HepG2 (cell line): ENCODE measurements around the gene NCAPD2. TPM values are rescaled to one million over a fixed set of nuclear protein-coding genes. Genes with fewer than 3 reads are reported as not detected.
A peak's percentile ranks its signal among the peaks of the same experiment; 100 is the strongest.

Source experiments
- DNMT1 ChIP-seq: sonication (generic); formaldehyde crosslinking; IDR thresholded peaks from 2 replicates; pipeline ENCODE4 v1.5.1; 2020; ENCODE audit warnings: mild to moderate bottlenecking, missing genetic modification reagents
- DPF2 ChIP-seq: sonication (generic); formaldehyde crosslinking; IDR thresholded peaks from 2 replicates; pipeline ENCODE4 v1.4.0; 2020; ENCODE audit warnings: mild to moderate bottlenecking, low read depth, missing genetic modification reagents, borderline replicate concordance
- EP300 ChIP-seq, 3 experiments: sonication (generic) in 1 of 3; formaldehyde crosslinking in 1 of 3; IDR thresholded peaks; 2 replicates each; pipeline versions ENCODE4 v1.5.1 to v1.6.1; 2011 to 2020; ENCODE audit warnings: low read depth in 2 of 3, low read length in 2 of 3, borderline replicate concordance in 1 of 3, improper control_type of control experiment in 1 of 3, mild to moderate bottlenecking in 1 of 3, missing genetic modification reagents in 1 of 3, moderate library complexity in 1 of 3
- ETV6 ChIP-seq: sonication (generic); formaldehyde crosslinking; conservative IDR thresholded peaks from 2 replicates; pipeline ENCODE4 v1.4.0; 2020; ENCODE audit warnings: missing genetic modification reagents
- KAT7 ChIP-seq: IDR thresholded peaks from 2 replicates; pipeline ENCODE4 v1.6.1; 2018; ENCODE audit warnings: borderline replicate concordance, missing compliant biosample characterization
- RCOR2 ChIP-seq: IDR thresholded peaks from 2 replicates; pipeline ENCODE4 v1.6.1; 2016; ENCODE audit warnings: missing biosample characterization, missing genetic modification reagents
- SNRNP70 ChIP-seq: fragments of 200-400 bp; formaldehyde crosslinking; IDR thresholded peaks from 2 replicates; pipeline ENCODE4 v1.6.1; 2017; ENCODE audit warnings: mild to moderate bottlenecking, low read depth, low read length, moderate library complexity
- SP4 ChIP-seq: sonication (generic); formaldehyde crosslinking; IDR thresholded peaks from 2 replicates; pipeline ENCODE4 v1.8.1; 2023; ENCODE audit warnings: mild to moderate bottlenecking, missing genetic modification reagents
- XBP1 ChIP-seq: sonication (generic); formaldehyde crosslinking; IDR thresholded peaks from 2 replicates; pipeline ENCODE4 v1.5.0; 2020; ENCODE audit warnings: missing genetic modification reagents
- ZNF296 ChIP-seq: sonication (generic); formaldehyde crosslinking; conservative IDR thresholded peaks from 2 replicates; pipeline ENCODE4 v1.5.0; 2020; ENCODE audit warnings: mild to moderate bottlenecking, missing genetic modification reagents
- ZNF367 ChIP-seq: sonication (generic); formaldehyde crosslinking; IDR thresholded peaks from 2 replicates; pipeline ENCODE4 v1.4.0; 2020; ENCODE audit warnings: missing genetic modification reagents, borderline replicate concordance
- ZNF615 ChIP-seq: sonication (generic); formaldehyde crosslinking; IDR thresholded peaks from 2 replicates; pipeline ENCODE4 v1.5.0; 2020; ENCODE audit warnings: mild to moderate bottlenecking, missing genetic modification reagents, borderline replicate concordance
- polyA plus RNA-seq, 8 experiments: library from polyadenylated mRNA; depleted of rRNA in 3 of 8; stranded (reverse) in 7 of 8; unstranded in 1 of 8; fragments of >200 nt; fragmentation: Illumina TruSeq in 4 of 8; extraction: Trizol in 4 of 8; gene quantifications; 2 replicates each; pipeline versions ENCODE4 v1.2.1 to v1.2.3, GENCODE V29; 2011 to 2016; ENCODE audit warnings: low read depth in 4 of 8, missing spikeins in 1 of 8, mixed read lengths in 1 of 8; ENCODE audit not compliant: insufficient read depth in 1 of 8
- total RNA-seq, 5 experiments: library from RNA; depleted of rRNA; stranded (reverse); fragments of >200 nt; fragmentation: Illumina TruSeq; extraction: Trizol; gene quantifications; 2 replicates each; pipeline ENCODE4 v1.2.3, GENCODE V29; 2016; ENCODE audit warnings: low read depth in 1 of 5
- TF ChIP-seq, protein P1 (sequence below): IDR thresholded peaks from 2 replicates; pipeline ENCODE4 v1.6.1; 2016; ENCODE audit warnings: low read depth, missing genetic modification reagents, missing compliant biosample characterization
- TF ChIP-seq, protein P2 (sequence below): sonication (generic); formaldehyde crosslinking; conservative IDR thresholded peaks from 2 replicates; pipeline ENCODE4 v1.4.0; 2020; ENCODE audit warnings: mild to moderate bottlenecking, missing genetic modification reagents, moderate library complexity
- TF ChIP-seq, protein P3 (sequence below): IDR thresholded peaks from 2 replicates; pipeline ENCODE4 v1.6.1; 2016; ENCODE audit warnings: low read depth, control low read depth
- TF ChIP-seq, protein P4 (sequence below): sonication (generic); formaldehyde crosslinking; IDR thresholded peaks from 2 replicates; pipeline ENCODE4 v1.4.0; 2020; ENCODE audit warnings: low read depth, mild to moderate bottlenecking, missing genetic modification reagents

Gene NCAPD2
- total and polyA plus RNA-seq, 2 of the 13 experiments (the other 11 are each of a cell fraction or from before 2014, with no cell fraction given) = 51.1 to 65.6 TPM

DNA sequence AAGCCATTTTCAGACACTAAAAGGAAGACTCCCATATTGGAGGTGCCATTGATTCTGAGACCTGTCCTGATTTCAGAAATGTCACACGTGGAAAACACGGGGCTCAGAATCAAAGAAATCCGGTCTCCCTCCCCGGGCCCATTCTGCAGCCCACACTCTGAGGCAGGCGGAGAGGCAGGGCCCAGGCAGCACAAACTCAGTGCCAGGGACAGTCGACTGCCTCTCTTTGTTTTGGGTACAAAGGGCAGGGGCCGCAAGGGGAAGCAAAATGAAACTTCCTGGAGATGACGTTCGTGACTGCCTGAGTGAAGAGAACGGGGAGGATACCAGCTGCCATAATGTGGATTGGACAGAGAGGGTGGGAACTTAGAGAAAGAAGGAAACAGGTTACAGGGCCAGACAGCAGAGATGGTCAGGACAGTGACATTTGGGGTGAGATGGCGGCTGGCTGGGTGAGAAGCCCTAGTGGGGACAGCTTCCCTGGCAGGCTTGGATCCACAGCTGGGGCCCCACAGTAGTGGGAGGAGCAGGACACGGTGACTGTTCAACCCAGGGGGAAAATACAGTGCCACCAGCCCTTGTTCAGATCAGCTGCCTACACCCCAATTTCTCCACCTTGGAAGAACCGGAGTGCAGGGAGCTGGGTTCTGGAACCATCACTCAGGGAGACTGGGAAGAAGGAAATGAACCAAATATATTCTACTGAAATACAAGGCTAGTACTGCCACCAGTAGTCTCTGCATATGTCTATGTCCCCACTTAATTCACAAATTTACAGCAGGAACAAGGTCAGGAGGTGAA is 48.5 kb downstream of the NCAPD2 start (continued):
- TF ChIP-seq, protein P1, sequence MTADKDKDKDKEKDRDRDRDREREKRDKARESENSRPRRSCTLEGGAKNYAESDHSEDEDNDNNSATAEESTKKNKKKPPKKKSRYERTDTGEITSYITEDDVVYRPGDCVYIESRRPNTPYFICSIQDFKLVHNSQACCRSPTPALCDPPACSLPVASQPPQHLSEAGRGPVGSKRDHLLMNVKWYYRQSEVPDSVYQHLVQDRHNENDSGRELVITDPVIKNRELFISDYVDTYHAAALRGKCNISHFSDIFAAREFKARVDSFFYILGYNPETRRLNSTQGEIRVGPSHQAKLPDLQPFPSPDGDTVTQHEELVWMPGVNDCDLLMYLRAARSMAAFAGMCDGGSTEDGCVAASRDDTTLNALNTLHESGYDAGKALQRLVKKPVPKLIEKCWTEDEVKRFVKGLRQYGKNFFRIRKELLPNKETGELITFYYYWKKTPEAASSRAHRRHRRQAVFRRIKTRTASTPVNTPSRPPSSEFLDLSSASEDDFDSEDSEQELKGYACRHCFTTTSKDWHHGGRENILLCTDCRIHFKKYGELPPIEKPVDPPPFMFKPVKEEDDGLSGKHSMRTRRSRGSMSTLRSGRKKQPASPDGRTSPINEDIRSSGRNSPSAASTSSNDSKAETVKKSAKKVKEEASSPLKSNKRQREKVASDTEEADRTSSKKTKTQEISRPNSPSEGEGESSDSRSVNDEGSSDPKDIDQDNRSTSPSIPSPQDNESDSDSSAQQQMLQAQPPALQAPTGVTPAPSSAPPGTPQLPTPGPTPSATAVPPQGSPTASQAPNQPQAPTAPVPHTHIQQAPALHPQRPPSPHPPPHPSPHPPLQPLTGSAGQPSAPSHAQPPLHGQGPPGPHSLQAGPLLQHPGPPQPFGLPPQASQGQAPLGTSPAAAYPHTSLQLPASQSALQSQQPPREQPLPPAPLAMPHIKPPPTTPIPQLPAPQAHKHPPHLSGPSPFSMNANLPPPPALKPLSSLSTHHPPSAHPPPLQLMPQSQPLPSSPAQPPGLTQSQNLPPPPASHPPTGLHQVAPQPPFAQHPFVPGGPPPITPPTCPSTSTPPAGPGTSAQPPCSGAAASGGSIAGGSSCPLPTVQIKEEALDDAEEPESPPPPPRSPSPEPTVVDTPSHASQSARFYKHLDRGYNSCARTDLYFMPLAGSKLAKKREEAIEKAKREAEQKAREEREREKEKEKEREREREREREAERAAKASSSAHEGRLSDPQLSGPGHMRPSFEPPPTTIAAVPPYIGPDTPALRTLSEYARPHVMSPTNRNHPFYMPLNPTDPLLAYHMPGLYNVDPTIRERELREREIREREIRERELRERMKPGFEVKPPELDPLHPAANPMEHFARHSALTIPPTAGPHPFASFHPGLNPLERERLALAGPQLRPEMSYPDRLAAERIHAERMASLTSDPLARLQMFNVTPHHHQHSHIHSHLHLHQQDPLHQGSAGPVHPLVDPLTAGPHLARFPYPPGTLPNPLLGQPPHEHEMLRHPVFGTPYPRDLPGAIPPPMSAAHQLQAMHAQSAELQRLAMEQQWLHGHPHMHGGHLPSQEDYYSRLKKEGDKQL (CRISPR knock-in tag) = 0 out of 2 replicates have a peak, but pooled peaks have one; percentile 44
- TF ChIP-seq, protein P2, sequence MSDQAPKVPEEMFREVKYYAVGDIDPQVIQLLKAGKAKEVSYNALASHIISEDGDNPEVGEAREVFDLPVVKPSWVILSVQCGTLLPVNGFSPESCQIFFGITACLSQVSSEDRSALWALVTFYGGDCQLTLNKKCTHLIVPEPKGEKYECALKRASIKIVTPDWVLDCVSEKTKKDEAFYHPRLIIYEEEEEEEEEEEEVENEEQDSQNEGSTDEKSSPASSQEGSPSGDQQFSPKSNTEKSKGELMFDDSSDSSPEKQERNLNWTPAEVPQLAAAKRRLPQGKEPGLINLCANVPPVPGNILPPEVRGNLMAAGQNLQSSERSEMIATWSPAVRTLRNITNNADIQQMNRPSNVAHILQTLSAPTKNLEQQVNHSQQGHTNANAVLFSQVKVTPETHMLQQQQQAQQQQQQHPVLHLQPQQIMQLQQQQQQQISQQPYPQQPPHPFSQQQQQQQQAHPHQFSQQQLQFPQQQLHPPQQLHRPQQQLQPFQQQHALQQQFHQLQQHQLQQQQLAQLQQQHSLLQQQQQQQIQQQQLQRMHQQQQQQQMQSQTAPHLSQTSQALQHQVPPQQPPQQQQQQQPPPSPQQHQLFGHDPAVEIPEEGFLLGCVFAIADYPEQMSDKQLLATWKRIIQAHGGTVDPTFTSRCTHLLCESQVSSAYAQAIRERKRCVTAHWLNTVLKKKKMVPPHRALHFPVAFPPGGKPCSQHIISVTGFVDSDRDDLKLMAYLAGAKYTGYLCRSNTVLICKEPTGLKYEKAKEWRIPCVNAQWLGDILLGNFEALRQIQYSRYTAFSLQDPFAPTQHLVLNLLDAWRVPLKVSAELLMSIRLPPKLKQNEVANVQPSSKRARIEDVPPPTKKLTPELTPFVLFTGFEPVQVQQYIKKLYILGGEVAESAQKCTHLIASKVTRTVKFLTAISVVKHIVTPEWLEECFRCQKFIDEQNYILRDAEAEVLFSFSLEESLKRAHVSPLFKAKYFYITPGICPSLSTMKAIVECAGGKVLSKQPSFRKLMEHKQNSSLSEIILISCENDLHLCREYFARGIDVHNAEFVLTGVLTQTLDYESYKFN (CRISPR knock-in tag) = peak; percentile 99
- TF ChIP-seq ETV6 (CRISPR knock-in tag) (no peak), SP4 (CRISPR knock-in tag) (no peak), ZNF296 (CRISPR knock-in tag) (no peak), RCOR2 (CRISPR knock-in tag) (peak; percentile 59; the same call in 1 of the 2 replicates), DPF2 (CRISPR knock-in tag) (peak; percentile 68; the same call in 1 of the 2 replicates), EP300 (IDR thresholded peaks at IDR 0.05; ENCODE audit: low read depth in 2 of 2, low read length in 2 of 2) (peak; percentile 30 to 74; a peak in 2 of 4 replicates), EP300 (CRISPR knock-in tag; IDR thresholded peaks at IDR 0.05; ENCODE audit: borderline replicate concordance) (peak; percentile 61; the same call in 1 of the 2 replicates), DNMT1 (no peak), ZNF615 (no peak), KAT7 (CRISPR knock-in tag) (peak; percentile 64; the same call in 1 of the 2 replicates), ZNF367 (CRISPR knock-in tag) (no peak), XBP1 (no peak), SNRNP70 (no peak)
- TF ChIP-seq, protein P3, sequence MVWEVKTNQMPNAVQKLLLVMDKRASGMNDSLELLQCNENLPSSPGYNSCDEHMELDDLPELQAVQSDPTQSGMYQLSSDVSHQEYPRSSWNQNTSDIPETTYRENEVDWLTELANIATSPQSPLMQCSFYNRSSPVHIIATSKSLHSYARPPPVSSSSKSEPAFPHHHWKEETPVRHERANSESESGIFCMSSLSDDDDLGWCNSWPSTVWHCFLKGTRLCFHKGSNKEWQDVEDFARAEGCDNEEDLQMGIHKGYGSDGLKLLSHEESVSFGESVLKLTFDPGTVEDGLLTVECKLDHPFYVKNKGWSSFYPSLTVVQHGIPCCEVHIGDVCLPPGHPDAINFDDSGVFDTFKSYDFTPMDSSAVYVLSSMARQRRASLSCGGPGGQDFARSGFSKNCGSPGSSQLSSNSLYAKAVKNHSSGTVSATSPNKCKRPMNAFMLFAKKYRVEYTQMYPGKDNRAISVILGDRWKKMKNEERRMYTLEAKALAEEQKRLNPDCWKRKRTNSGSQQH (CRISPR knock-in tag) = 0 out of 2 replicates have a peak, but pooled peaks have one; percentile 8
- TF ChIP-seq, protein P4, sequence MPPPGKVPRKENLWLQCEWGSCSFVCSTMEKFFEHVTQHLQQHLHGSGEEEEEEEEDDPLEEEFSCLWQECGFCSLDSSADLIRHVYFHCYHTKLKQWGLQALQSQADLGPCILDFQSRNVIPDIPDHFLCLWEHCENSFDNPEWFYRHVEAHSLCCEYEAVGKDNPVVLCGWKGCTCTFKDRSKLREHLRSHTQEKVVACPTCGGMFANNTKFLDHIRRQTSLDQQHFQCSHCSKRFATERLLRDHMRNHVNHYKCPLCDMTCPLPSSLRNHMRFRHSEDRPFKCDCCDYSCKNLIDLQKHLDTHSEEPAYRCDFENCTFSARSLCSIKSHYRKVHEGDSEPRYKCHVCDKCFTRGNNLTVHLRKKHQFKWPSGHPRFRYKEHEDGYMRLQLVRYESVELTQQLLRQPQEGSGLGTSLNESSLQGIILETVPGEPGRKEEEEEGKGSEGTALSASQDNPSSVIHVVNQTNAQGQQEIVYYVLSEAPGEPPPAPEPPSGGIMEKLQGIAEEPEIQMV (CRISPR knock-in tag) = no peak
